PFSK-1 (cell line): ENCODE results near the gene TEX51.

Experiments
- FOXP2 ChIP-seq: optimal IDR thresholded peaks from 2 replicates; pipeline ENCODE3; 2011; ENCODE audit warnings: borderline replicate concordance, control low read depth, inconsistent platforms; ENCODE audit not compliant: insufficient read depth; ENCODE audit errors: extremely low read length, extremely low read depth
- POLR2AphosphoS5 ChIP-seq: IDR thresholded peaks from 2 replicates; pipeline ENCODE4 v1.6.1; 2012; ENCODE audit warnings: low read depth, mild to moderate bottlenecking, control low read depth, low read length, moderate library complexity
- REST ChIP-seq, 2 experiments: IDR thresholded peaks; 2 replicates each; pipeline versions ENCODE4 v1.6.1 to v1.8.0; 2011 to 2012; ENCODE audit warnings: low read depth in 2 of 2, low read length in 2 of 2, control low read depth in 1 of 2, inconsistent platforms in 1 of 2, mild to moderate bottlenecking in 1 of 2, moderate library complexity in 1 of 2; ENCODE audit not compliant: insufficient read depth in 1 of 2
- SIN3A ChIP-seq: IDR thresholded peaks from 2 replicates; pipeline ENCODE4 v1.6.1; 2012; ENCODE audit warnings: mild to moderate bottlenecking, low read length, moderate library complexity, borderline replicate concordance; ENCODE audit not compliant: insufficient read depth
- TAF1 ChIP-seq: IDR thresholded peaks from 2 replicates; pipeline ENCODE4 v1.6.1; 2012; ENCODE audit warnings: low read length, control low read depth, borderline replicate concordance; ENCODE audit not compliant: insufficient read depth

The TEX51 gene

GRCh38 chr2:126888046-126888445, 10.6 kb upstream of the TEX51 start:
- TF ChIP-seq TAF1, result no peak
- TF ChIP-seq SIN3A, result no peak
- no peak for TF ChIP-seq POLR2AphosphoS5
- TF ChIP-seq REST (IDR thresholded peaks at IDR 0.05; ENCODE audit: insufficient read depth in 1 of 2, low read depth in 2 of 2, low read length in 2 of 2), result no peak
- TF ChIP-seq FOXP2, result no peak

- TF ChIP-seq TAF1, result no peak
- TF ChIP-seq POLR2AphosphoS5, result no peak
- no peak for TF ChIP-seq REST (IDR thresholded peaks at IDR 0.05; ENCODE audit: insufficient read depth in 1 of 2, low read depth in 2 of 2, low read length in 2 of 2)
- no peak for TF ChIP-seq SIN3A
- no peak for TF ChIP-seq FOXP2
Measured at GRCh38 chr2:126889071-126889470, 9.6 kb upstream of the TEX51 start.

GRCh38 chr2:126889496-126890135, 9.1 kb upstream of the TEX51 start:
- TF ChIP-seq REST (IDR thresholded peaks at IDR 0.05; ENCODE audit: insufficient read depth in 1 of 2, low read depth in 2 of 2, low read length in 2 of 2), result no peak
- TF ChIP-seq SIN3A, result no peak
- TF ChIP-seq TAF1, result no peak
- no peak for TF ChIP-seq FOXP2
- TF ChIP-seq POLR2AphosphoS5, result no peak

- TF ChIP-seq TAF1, result no peak
- TF ChIP-seq SIN3A, result no peak
- no peak for TF ChIP-seq REST (IDR thresholded peaks at IDR 0.05; ENCODE audit: insufficient read depth in 1 of 2, low read depth in 2 of 2, low read length in 2 of 2)
- TF ChIP-seq FOXP2, result no peak
Measured at GRCh38 chr2:126890136-126890510, 8.6 kb upstream of the TEX51 start.
